ENCODE data around the gene ZBTB8B. TPM values are rescaled to one million over a fixed set of nuclear protein-coding genes. Genes with fewer than 3 reads are reported as not detected.

Gene ZBTB8B
- total and polyA plus RNA-seq, 4 donors, result under 0.01 to 0.09 (median 0.03) TPM

DNA sequence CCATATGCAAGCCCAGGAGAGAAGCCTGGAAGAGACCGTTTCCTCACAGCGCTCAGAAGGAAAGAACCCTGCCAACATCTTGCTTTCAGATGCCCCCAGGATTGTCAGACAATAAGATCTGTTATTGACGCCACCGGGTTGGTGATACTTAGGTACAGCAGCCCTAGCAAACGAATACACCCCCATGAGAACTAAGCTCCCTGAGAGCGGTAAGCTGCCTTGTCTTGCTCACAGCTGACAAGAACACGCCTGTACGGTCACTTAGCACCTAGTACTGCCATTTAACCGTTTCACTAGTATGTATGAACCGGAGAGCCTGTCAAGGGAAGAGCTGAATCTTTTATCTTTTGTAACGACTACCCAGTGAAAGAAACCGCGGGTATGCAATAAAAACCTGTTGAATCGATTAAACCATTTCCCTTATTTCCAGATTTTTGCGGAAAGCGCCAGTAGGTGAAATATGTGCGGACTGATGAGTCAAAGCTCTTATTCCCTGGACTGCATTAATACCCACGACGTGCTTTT lies 619 bp upstream of the ZBTB8B start:
- peaks cover 0 to 7% (median 0%) of the 10 kb centered on the region in 3 donors for H3K27me3 ChIP-seq (ENCODE audit: control insufficient read depth in 3 of 3, insufficient read depth in 3 of 3, low read length in 2 of 3)
- peaks cover 0 to 10% (median 5%) of the 10 kb centered on the region in 5 donors for H3K4me1 ChIP-seq (ENCODE audit: control insufficient read depth in 5 of 5, insufficient read depth in 5 of 5, low read length in 5 of 5)
- peaks cover 0 to 4% (median 2%) of the 10 kb centered on the region in 4 donors for H3K9me3 ChIP-seq (ENCODE audit: control insufficient read depth in 4 of 4, insufficient read depth in 3 of 4, low read length in 3 of 4)
- DNase-seq (peak in 2 of 3 donors; percentile 54 to 59), ATAC-seq (ENCODE audit: insufficient read depth, low FRiP score) (no peak)
- H3K27ac ChIP-seq (ENCODE audit: low read depth in 1 of 2, low read length in 1 of 2), result no peak overlapping the region
- WGBS, 2 donors, result 8 to 9% methylated on average over 19 of the region's 19 CpGs
- H3K36me3 ChIP-seq (ENCODE audit: control insufficient read depth in 4 of 4, insufficient read depth in 4 of 4, low read length in 4 of 4), result no peaks in the 10 kb centered on the region
- peak overlapping the region in 1 of 2 donors; percentile 35 for H3K9ac ChIP-seq (ENCODE audit: insufficient read depth in 1 of 2, low read length in 2 of 2)
- H3K4me3 ChIP-seq, result no peak overlapping the region
- TF ChIP-seq, protein P1, sequence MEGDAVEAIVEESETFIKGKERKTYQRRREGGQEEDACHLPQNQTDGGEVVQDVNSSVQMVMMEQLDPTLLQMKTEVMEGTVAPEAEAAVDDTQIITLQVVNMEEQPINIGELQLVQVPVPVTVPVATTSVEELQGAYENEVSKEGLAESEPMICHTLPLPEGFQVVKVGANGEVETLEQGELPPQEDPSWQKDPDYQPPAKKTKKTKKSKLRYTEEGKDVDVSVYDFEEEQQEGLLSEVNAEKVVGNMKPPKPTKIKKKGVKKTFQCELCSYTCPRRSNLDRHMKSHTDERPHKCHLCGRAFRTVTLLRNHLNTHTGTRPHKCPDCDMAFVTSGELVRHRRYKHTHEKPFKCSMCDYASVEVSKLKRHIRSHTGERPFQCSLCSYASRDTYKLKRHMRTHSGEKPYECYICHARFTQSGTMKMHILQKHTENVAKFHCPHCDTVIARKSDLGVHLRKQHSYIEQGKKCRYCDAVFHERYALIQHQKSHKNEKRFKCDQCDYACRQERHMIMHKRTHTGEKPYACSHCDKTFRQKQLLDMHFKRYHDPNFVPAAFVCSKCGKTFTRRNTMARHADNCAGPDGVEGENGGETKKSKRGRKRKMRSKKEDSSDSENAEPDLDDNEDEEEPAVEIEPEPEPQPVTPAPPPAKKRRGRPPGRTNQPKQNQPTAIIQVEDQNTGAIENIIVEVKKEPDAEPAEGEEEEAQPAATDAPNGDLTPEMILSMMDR (IDR thresholded peaks at IDR 0.05; ENCODE audit: control extremely low read depth, extremely low read depth), result no peak

DNA sequence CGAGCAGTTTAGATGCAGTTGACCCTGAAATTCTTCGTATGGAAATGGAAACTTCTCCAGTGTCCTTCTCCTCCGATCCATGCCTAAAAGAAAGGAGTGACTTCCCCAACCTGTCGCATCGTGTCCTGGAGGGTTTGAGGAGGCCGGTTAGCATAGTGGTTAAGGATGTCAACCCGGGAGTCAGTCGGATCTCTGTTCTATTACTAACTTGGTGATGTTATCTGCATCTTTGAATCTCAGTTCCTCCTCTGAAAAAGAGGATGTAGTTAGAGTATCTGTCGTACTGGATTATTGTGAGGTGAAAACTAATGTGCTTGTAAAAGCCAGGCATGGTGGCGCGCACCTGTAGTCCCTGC lies 684 bp downstream of the ZBTB8B start:
- Histone ChIP-seq H3K36me3 (ENCODE audit: control insufficient read depth in 4 of 4, insufficient read depth in 4 of 4, low read length in 4 of 4) (no peaks in the 10 kb centered on the region), H3K27ac (ENCODE audit: low read depth in 1 of 2, low read length in 1 of 2) (no peak overlapping the region), H3K4me1 (ENCODE audit: control insufficient read depth in 5 of 5, insufficient read depth in 5 of 5, low read length in 5 of 5) (peaks cover 0 to 10% (median 5%) of the 10 kb centered on the region in 5 donors), H3K9me3 (ENCODE audit: control insufficient read depth in 4 of 4, insufficient read depth in 3 of 4, low read length in 3 of 4) (peaks cover 0 to 4% (median 0%) of the 10 kb centered on the region in 4 donors), H3K9ac (ENCODE audit: insufficient read depth in 1 of 2, low read length in 2 of 2) (peak overlapping the region in 1 of 2 donors; percentile 4), H3K27me3 (ENCODE audit: control insufficient read depth in 3 of 3, insufficient read depth in 3 of 3, low read length in 2 of 3) (peaks cover 0 to 7% (median 0%) of the 10 kb centered on the region in 3 donors), H3K4me3 (no peak overlapping the region)
- TF ChIP-seq, protein P1 (IDR thresholded peaks at IDR 0.05; ENCODE audit: control extremely low read depth, extremely low read depth), result no peak
- ATAC-seq (ENCODE audit: insufficient read depth, low FRiP score) (no peak), DNase-seq (no peak)
- 30 to 39% methylated on average over 11 of the region's 11 CpGs for WGBS, 2 donors

DNA sequence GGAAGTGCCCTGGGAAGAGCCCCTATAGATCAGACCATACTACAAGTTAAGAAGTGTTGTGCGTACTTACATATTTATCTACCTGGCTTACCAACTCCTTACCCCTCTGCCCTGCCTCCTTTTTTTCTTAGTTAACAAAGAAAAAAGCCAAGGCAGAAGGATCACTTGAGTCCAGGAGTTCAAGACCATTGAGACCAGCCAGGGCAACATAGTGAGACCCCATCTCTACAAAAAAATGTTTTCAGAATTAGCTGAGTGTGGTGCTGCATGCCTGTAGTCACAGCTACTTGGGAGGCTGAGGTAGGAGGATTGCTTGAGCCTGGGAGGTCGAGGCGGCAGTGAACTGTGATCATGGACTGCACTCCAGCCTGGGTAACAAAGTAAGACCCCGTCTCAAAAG lies 1.9 kb downstream of the ZBTB8B start:
- Histone ChIP-seq H3K4me1 (ENCODE audit: control insufficient read depth in 5 of 5, insufficient read depth in 5 of 5, low read length in 5 of 5) (peaks cover 0 to 12% (median 5%) of the 10 kb centered on the region in 5 donors), H3K27ac (ENCODE audit: low read depth in 1 of 2, low read length in 1 of 2) (no peak overlapping the region), H3K27me3 (ENCODE audit: control insufficient read depth in 3 of 3, insufficient read depth in 3 of 3, low read length in 2 of 3) (peaks cover 0 to 7% (median 0%) of the 10 kb centered on the region in 3 donors), H3K36me3 (ENCODE audit: control insufficient read depth in 4 of 4, insufficient read depth in 4 of 4, low read length in 4 of 4) (peaks cover 0 to 3% (median under 1%) of the 10 kb centered on the region in 4 donors), H3K4me3 (no peak overlapping the region), H3K9ac (ENCODE audit: insufficient read depth in 1 of 2, low read length in 2 of 2) (no peak overlapping the region), H3K9me3 (ENCODE audit: control insufficient read depth in 4 of 4, insufficient read depth in 3 of 4, low read length in 3 of 4) (peaks cover 0 to 4% (median 0%) of the 10 kb centered on the region in 4 donors)
- 85 to 92% methylated on average over 4 of the region's 4 CpGs for WGBS, 2 donors
- TF ChIP-seq, protein P1 (IDR thresholded peaks at IDR 0.05; ENCODE audit: control extremely low read depth, extremely low read depth), result no peak
- ATAC-seq (ENCODE audit: insufficient read depth, low FRiP score), result no peak
- DNase-seq, result no peak

Data from lung (tissue), 12 donors.